Measurements from ENCODE around the gene FILIP1. TPM values are rescaled to one million over a fixed set of nuclear protein-coding genes. Genes with fewer than 3 reads are reported as not detected.
A peak's percentile ranks its signal among the peaks of the same experiment; 100 is the strongest.

FILIP1 gene
- total and polyA plus RNA-seq, 9 donors: 20.3 to 49.0 (median 42.4) TPM

- peak; percentile 45 for DNase-seq
- Histone ChIP-seq H3K27me3 (ENCODE audit: control insufficient read depth, insufficient read depth, low read length) (no peaks in the 10 kb centered on the region), H3K4me1 (ENCODE audit: control insufficient read depth, insufficient read depth, low read length) (peaks cover 5% of the 10 kb centered on the region), H3K36me3 (ENCODE audit: control insufficient read depth, insufficient read depth, low read length) (no peaks in the 10 kb centered on the region), H3K4me3 (ENCODE audit: low read length) (no peak overlapping the region), H3K27ac (ENCODE audit: low read length) (no peak overlapping the region), H3K9me3 (replicated peaks; ENCODE audit: control insufficient read depth, low read depth, low read length) (no peaks in the 10 kb centered on the region)
- WGBS (ENCODE audit: insufficient coverage): no CpG with 5 or more reads among the region's 1 CpG
These were observed 5.3 kb upstream of the FILIP1 start for GRCh38 chr6:75498862-75499261.

- Histone ChIP-seq H3K27me3 (ENCODE audit: control insufficient read depth, insufficient read depth, low read length) (no peaks in the 10 kb centered on the region), H3K4me1 (ENCODE audit: control insufficient read depth, insufficient read depth, low read length) (peaks cover 5% of the 10 kb centered on the region), H3K27ac (ENCODE audit: low read length) (no peak overlapping the region), H3K36me3 (ENCODE audit: control insufficient read depth, insufficient read depth, low read length) (no peaks in the 10 kb centered on the region), H3K4me3 (ENCODE audit: low read length) (no peak overlapping the region), H3K9me3 (replicated peaks; ENCODE audit: control insufficient read depth, low read depth, low read length) (no peaks in the 10 kb centered on the region)
- no CpG with 5 or more reads among the region's 3 CpGs for WGBS (ENCODE audit: insufficient coverage)
- DNase-seq: peak; percentile 64
These were observed 4.4 kb upstream of the FILIP1 start for GRCh38 chr6:75497994-75498393.

- WGBS (ENCODE audit: insufficient coverage): no CpG with 5 or more reads among the region's 1 CpG
- no peak overlapping the region for H3K4me3 ChIP-seq (ENCODE audit: low read length)
- peak overlapping the region; percentile 89 for H3K27ac ChIP-seq (ENCODE audit: low read length)
- no peaks in the 10 kb centered on the region for H3K27me3 ChIP-seq (ENCODE audit: control insufficient read depth, insufficient read depth, low read length)
- H3K36me3 ChIP-seq (ENCODE audit: control insufficient read depth, insufficient read depth, low read length): no peaks in the 10 kb centered on the region
- peaks cover 5% of the 10 kb centered on the region for H3K4me1 ChIP-seq (ENCODE audit: control insufficient read depth, insufficient read depth, low read length)
- no peak for DNase-seq
- H3K9me3 ChIP-seq (replicated peaks; ENCODE audit: control insufficient read depth, low read depth, low read length): no peaks in the 10 kb centered on the region
These were observed 1.4 kb upstream of the FILIP1 start for GRCh38 chr6:75495011-75495410.

GRCh38 chr6:75494290-75494689, 690 bp upstream of the FILIP1 start:
- H3K4me1 ChIP-seq (ENCODE audit: control insufficient read depth, insufficient read depth, low read length): peaks cover 5% of the 10 kb centered on the region
- no peak for DNase-seq
- WGBS (ENCODE audit: insufficient coverage): no CpG with 5 or more reads among the region's 4 CpGs

GRCh38 chr6:75492386-75493153, 1.0 kb downstream of the FILIP1 start:
- DNase-seq: no peak
- peaks cover 8% of the 10 kb centered on the region for H3K4me1 ChIP-seq (ENCODE audit: control insufficient read depth, insufficient read depth, low read length)
- H3K27me3 ChIP-seq (ENCODE audit: control insufficient read depth, insufficient read depth, low read length): no peaks in the 10 kb centered on the region

More at GRCh38 chr6:75494290-75494689, 690 bp upstream of the FILIP1 start:
- Histone ChIP-seq H3K27me3 (ENCODE audit: control insufficient read depth, insufficient read depth, low read length) (no peaks in the 10 kb centered on the region), H3K27ac (ENCODE audit: low read length) (peak overlapping the region; percentile 89), H3K36me3 (ENCODE audit: control insufficient read depth, insufficient read depth, low read length) (no peaks in the 10 kb centered on the region), H3K4me3 (ENCODE audit: low read length) (peak overlapping the region; percentile 57), H3K9me3 (replicated peaks; ENCODE audit: control insufficient read depth, low read depth, low read length) (no peaks in the 10 kb centered on the region)

GRCh38 chr6:75491291-75491690, 2.3 kb downstream of the FILIP1 start:
- H3K27me3 ChIP-seq (ENCODE audit: control insufficient read depth, insufficient read depth, low read length): no peaks in the 10 kb centered on the region
- 89% methylated on average over 1 of the region's 1 CpG for WGBS (ENCODE audit: insufficient coverage)
- H3K4me1 ChIP-seq (ENCODE audit: control insufficient read depth, insufficient read depth, low read length): peaks cover 14% of the 10 kb centered on the region
- DNase-seq: no peak
- H3K27ac ChIP-seq (ENCODE audit: low read length): peak overlapping the region; percentile 50
- H3K9me3 ChIP-seq (replicated peaks; ENCODE audit: control insufficient read depth, low read depth, low read length): no peaks in the 10 kb centered on the region
- H3K4me3 ChIP-seq (ENCODE audit: low read length): peak overlapping the region; percentile 57
- no peaks in the 10 kb centered on the region for H3K36me3 ChIP-seq (ENCODE audit: control insufficient read depth, insufficient read depth, low read length)

More at GRCh38 chr6:75492386-75493153, 1.0 kb downstream of the FILIP1 start:
- no peaks in the 10 kb centered on the region for H3K9me3 ChIP-seq (replicated peaks; ENCODE audit: control insufficient read depth, low read depth, low read length)
- no CpG with 5 or more reads among the region's 3 CpGs for WGBS (ENCODE audit: insufficient coverage)
- peak overlapping the region; percentile 57 for H3K4me3 ChIP-seq (ENCODE audit: low read length)
- peak overlapping the region; percentile 89 for H3K27ac ChIP-seq (ENCODE audit: low read length)
- no peaks in the 10 kb centered on the region for H3K36me3 ChIP-seq (ENCODE audit: control insufficient read depth, insufficient read depth, low read length)

GRCh38 chr6:75490706-75491105, 2.9 kb downstream of the FILIP1 start:
- H3K4me1 ChIP-seq (ENCODE audit: control insufficient read depth, insufficient read depth, low read length): peaks cover 14% of the 10 kb centered on the region
- H3K27ac ChIP-seq (ENCODE audit: low read length): no peak overlapping the region
- DNase-seq: no peak

GRCh38 chr6:75489025-75489424, 4.6 kb downstream of the FILIP1 start:
- H3K9me3 ChIP-seq (replicated peaks; ENCODE audit: control insufficient read depth, low read depth, low read length): no peaks in the 10 kb centered on the region
- H3K4me3 ChIP-seq (ENCODE audit: low read length): no peak overlapping the region
- DNase-seq: no peak
- no peaks in the 10 kb centered on the region for H3K36me3 ChIP-seq (ENCODE audit: control insufficient read depth, insufficient read depth, low read length)
- H3K4me1 ChIP-seq (ENCODE audit: control insufficient read depth, insufficient read depth, low read length): peaks cover 12% of the 10 kb centered on the region
- H3K27me3 ChIP-seq (ENCODE audit: control insufficient read depth, insufficient read depth, low read length): no peaks in the 10 kb centered on the region
- H3K27ac ChIP-seq (ENCODE audit: low read length): peak overlapping the region; percentile 62
- WGBS (ENCODE audit: insufficient coverage): no CpG with 5 or more reads among the region's 1 CpG

More at GRCh38 chr6:75490706-75491105, 2.9 kb downstream of the FILIP1 start:
- Histone ChIP-seq H3K36me3 (ENCODE audit: control insufficient read depth, insufficient read depth, low read length) (no peaks in the 10 kb centered on the region), H3K9me3 (replicated peaks; ENCODE audit: control insufficient read depth, low read depth, low read length) (no peaks in the 10 kb centered on the region), H3K4me3 (ENCODE audit: low read length) (peak overlapping the region; percentile 1), H3K27me3 (ENCODE audit: control insufficient read depth, insufficient read depth, low read length) (no peaks in the 10 kb centered on the region)
- no CpG with 5 or more reads among the region's 3 CpGs for WGBS (ENCODE audit: insufficient coverage)

GRCh38 chr6:75488033-75488432, 5.6 kb downstream of the FILIP1 start:
- no peaks in the 10 kb centered on the region for H3K36me3 ChIP-seq (ENCODE audit: control insufficient read depth, insufficient read depth, low read length)
- H3K4me1 ChIP-seq (ENCODE audit: control insufficient read depth, insufficient read depth, low read length): peaks cover 21% of the 10 kb centered on the region
- peak overlapping the region; percentile 62 for H3K27ac ChIP-seq (ENCODE audit: low read length)
- H3K4me3 ChIP-seq (ENCODE audit: low read length): no peak overlapping the region
- no peaks in the 10 kb centered on the region for H3K9me3 ChIP-seq (replicated peaks; ENCODE audit: control insufficient read depth, low read depth, low read length)
- WGBS (ENCODE audit: insufficient coverage): no CpG with 5 or more reads among the region's 1 CpG
- no peaks in the 10 kb centered on the region for H3K27me3 ChIP-seq (ENCODE audit: control insufficient read depth, insufficient read depth, low read length)
- peak; percentile 87 for DNase-seq

- H3K4me1 ChIP-seq (ENCODE audit: control insufficient read depth, insufficient read depth, low read length): peaks cover 22% of the 10 kb centered on the region
- peak; percentile 60 for DNase-seq
- no peaks in the 10 kb centered on the region for H3K36me3 ChIP-seq (ENCODE audit: control insufficient read depth, insufficient read depth, low read length)
- WGBS (ENCODE audit: insufficient coverage): 80% methylated on average over 3 of the region's 6 CpGs
- no peak overlapping the region for H3K4me3 ChIP-seq (ENCODE audit: low read length)
- no peaks in the 10 kb centered on the region for H3K9me3 ChIP-seq (replicated peaks; ENCODE audit: control insufficient read depth, low read depth, low read length)
- H3K27me3 ChIP-seq (ENCODE audit: control insufficient read depth, insufficient read depth, low read length): no peaks in the 10 kb centered on the region
- peak overlapping the region; percentile 79 for H3K27ac ChIP-seq (ENCODE audit: low read length)
These were observed 6.6 kb downstream of the FILIP1 start for GRCh38 chr6:75486850-75487518.

Data from muscle of leg (tissue), 11 donors.